ENCODE data around the gene ATXN7L1. TPM values are rescaled to one million over a fixed set of nuclear protein-coding genes. Genes with fewer than 3 reads are reported as not detected.

Gene ATXN7L1
- total and polyA plus RNA-seq, 8 donors = 13.0 to 15.5 (median 13.8) TPM

DNA sequence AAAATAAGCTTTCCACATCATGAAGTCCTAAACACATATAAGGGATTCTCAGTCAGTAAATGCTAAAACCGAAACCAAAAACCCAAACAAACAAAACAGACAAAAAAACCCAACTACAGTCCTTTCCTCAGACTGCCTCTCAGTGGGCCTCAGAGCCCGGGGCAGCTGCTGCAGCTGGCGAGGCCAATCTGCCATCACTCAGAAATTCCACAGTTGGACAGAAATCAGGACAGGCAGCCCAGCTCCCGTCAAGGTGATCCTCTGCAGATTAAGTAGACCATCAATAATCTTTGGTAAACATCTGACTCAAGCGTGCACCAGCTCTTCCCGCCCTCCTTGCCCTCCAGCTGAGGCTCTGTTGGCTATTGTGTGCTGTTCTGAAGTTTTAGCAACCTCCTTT lies 142.2 kb downstream of the ATXN7L1 start:
- Histone ChIP-seq H3K9me3 (no peaks in the 10 kb centered on the region), H3K36me3 (no peaks in the 10 kb centered on the region), H3K27me3 (no peaks in the 10 kb centered on the region), H3K4me3 (no peak overlapping the region), H3K27ac (no peak overlapping the region), H3K4me1 (no peaks in the 10 kb centered on the region)
- intact Hi-C loops (cut with DNase I) = no loop called here
- TF ChIP-seq, protein P1, sequence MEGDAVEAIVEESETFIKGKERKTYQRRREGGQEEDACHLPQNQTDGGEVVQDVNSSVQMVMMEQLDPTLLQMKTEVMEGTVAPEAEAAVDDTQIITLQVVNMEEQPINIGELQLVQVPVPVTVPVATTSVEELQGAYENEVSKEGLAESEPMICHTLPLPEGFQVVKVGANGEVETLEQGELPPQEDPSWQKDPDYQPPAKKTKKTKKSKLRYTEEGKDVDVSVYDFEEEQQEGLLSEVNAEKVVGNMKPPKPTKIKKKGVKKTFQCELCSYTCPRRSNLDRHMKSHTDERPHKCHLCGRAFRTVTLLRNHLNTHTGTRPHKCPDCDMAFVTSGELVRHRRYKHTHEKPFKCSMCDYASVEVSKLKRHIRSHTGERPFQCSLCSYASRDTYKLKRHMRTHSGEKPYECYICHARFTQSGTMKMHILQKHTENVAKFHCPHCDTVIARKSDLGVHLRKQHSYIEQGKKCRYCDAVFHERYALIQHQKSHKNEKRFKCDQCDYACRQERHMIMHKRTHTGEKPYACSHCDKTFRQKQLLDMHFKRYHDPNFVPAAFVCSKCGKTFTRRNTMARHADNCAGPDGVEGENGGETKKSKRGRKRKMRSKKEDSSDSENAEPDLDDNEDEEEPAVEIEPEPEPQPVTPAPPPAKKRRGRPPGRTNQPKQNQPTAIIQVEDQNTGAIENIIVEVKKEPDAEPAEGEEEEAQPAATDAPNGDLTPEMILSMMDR (IDR thresholded peaks at IDR 0.05) = no peak
- DNase-seq (no peak), ATAC-seq (no peak)

DNA sequence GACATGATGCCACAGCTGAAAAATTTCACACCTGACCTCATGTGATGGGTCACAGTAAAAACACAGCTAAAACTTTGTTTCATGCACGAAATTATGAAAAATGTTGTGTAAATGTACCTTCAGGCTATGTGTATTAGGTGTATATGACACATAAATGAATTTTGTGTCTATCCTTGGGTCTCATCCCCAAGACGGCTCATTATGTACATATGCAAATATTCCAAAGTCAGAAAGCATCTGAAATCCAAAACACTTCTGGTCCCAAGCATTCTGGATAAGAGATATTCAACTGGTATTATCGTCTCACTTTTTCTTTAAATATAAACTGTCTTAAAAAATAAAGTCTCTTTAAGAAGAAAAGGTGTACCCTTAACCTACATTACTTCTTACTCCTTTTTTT lies 145.4 kb downstream of the ATXN7L1 start:
- ATAC-seq (no peak), DNase-seq (no peak)
- H3K9me3 ChIP-seq = no peaks in the 10 kb centered on the region
- no peaks in the 10 kb centered on the region for H3K4me1 ChIP-seq
- TF ChIP-seq, protein P1 (IDR thresholded peaks at IDR 0.05) = no peak
- no peak overlapping the region for H3K27ac ChIP-seq
- H3K4me3 ChIP-seq = no peak overlapping the region
- intact Hi-C loops (cut with DNase I) = no loop called here
- H3K36me3 ChIP-seq = no peaks in the 10 kb centered on the region
- H3K27me3 ChIP-seq = no peaks in the 10 kb centered on the region

DNA sequence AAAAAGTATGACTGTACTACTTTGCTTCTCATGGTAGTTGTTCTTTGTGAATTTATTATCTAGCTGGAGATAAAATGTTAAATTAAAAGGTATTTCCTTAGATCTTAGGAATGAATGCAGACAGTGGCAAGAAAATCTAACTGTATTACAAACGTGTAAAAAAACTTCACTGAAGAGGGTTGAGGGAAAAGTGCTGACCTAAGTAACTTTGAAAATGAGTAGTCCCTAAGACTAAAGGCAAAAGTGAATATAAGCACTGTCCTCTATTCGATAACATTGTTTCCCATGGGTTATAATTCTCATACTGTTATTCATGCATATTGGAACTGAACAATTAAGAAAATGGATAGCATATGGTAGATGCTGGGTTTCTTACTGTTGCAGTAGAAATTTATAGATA lies 148.4 kb downstream of the ATXN7L1 start:
- H3K9me3 ChIP-seq = no peaks in the 10 kb centered on the region
- DNase-seq (no peak), ATAC-seq (no peak)
- no peak overlapping the region for H3K27ac ChIP-seq
- TF ChIP-seq, protein P1 (IDR thresholded peaks at IDR 0.05) = no peak
- H3K4me3 ChIP-seq = no peak overlapping the region
- no peaks in the 10 kb centered on the region for H3K36me3 ChIP-seq
- no peaks in the 10 kb centered on the region for H3K27me3 ChIP-seq
- no peaks in the 10 kb centered on the region for H3K4me1 ChIP-seq
- intact Hi-C loops (cut with DNase I) = no loop called here

DNA sequence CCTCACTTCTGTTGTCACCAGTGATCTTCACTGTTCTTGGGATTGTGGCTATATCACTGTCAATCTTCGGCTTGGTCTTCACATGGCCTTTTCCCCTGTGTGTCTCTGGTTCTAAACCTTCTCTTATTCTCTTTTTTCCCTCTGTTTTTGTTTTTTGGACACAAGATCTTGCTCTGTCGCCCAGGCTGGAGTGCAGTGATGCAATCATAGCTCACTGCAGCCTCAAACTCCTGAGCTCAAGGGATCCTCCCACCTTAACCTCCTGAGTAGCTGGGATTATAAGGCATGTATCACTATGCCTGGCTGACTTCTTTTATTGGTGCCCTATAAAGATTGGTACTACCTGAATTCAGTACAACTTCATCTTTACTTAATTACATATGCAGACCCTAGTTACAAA lies 151.7 kb downstream of the ATXN7L1 start:
- Histone ChIP-seq H3K27ac (no peak overlapping the region), H3K9me3 (no peaks in the 10 kb centered on the region), H3K27me3 (no peaks in the 10 kb centered on the region), H3K4me3 (no peak overlapping the region), H3K36me3 (no peaks in the 10 kb centered on the region), H3K4me1 (no peaks in the 10 kb centered on the region)
- DNase-seq (no peak), ATAC-seq (no peak)
- intact Hi-C loops (cut with DNase I) = no loop called here
- TF ChIP-seq, protein P1 (IDR thresholded peaks at IDR 0.05) = no peak

DNA sequence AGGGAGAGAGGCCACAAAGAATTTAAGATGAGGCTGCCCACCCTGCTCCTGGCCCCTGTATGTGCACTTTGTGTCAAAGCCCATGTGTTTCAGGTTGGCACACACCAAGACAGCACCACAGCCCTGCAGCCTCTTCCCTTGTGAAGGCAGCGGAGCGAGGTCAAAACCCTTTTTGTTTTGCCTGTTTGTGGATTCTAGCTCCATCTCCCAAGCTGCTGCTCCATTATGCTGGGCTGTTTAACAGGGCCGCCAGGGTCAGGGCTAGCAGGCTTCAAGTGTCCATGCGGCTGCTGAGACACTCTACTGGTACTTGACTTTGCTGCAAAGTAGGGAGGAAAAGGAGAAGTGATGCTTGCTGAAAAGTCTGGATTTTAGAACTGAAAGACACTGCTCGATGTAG lies 152.8 kb downstream of the ATXN7L1 start:
- Histone ChIP-seq H3K36me3 (no peaks in the 10 kb centered on the region), H3K4me3 (no peak overlapping the region), H3K27me3 (no peaks in the 10 kb centered on the region), H3K9me3 (no peaks in the 10 kb centered on the region), H3K4me1 (peaks cover 0 to 4% of the 10 kb centered on the region in 2 donors), H3K27ac (no peak overlapping the region)
- peak in 1 of 4 donors; percentile 51 for DNase-seq
- peak; percentile 44 for ATAC-seq
- TF ChIP-seq, protein P1 (IDR thresholded peaks at IDR 0.05) = no peak
- intact Hi-C loops (cut with DNase I) = no loop called here

Data from left lung (tissue), 10 donors.